Measurements from ENCODE around the gene COL28A1.

Gene COL28A1

DNA sequence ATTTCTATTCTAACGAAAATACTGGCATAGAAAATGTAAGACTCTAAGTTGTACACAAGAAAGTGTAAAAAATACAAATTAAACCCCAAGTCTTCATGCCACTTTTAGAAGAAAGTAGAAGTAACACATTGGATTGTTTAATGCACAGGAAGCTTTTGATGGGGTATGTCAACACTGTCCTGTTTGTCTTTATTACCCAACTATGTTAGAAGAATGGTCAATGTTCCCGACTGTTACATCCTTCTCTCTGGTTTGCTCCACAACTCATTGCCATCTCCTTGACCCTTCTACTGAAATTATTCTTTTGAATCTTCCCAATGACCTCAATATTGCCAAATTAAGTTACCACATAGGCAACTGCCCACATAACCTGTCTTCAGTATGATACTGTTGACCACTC is 35.8 kb downstream of the COL28A1 start (continued):
- TF ChIP-seq, protein P1, sequence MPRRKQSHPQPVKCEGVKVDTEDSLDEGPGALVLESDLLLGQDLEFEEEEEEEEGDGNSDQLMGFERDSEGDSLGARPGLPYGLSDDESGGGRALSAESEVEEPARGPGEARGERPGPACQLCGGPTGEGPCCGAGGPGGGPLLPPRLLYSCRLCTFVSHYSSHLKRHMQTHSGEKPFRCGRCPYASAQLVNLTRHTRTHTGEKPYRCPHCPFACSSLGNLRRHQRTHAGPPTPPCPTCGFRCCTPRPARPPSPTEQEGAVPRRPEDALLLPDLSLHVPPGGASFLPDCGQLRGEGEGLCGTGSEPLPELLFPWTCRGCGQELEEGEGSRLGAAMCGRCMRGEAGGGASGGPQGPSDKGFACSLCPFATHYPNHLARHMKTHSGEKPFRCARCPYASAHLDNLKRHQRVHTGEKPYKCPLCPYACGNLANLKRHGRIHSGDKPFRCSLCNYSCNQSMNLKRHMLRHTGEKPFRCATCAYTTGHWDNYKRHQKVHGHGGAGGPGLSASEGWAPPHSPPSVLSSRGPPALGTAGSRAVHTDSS (tag by site-specific recombination; IDR thresholded peaks at IDR 0.05) = no peak
- TF ChIP-seq, protein P2, sequence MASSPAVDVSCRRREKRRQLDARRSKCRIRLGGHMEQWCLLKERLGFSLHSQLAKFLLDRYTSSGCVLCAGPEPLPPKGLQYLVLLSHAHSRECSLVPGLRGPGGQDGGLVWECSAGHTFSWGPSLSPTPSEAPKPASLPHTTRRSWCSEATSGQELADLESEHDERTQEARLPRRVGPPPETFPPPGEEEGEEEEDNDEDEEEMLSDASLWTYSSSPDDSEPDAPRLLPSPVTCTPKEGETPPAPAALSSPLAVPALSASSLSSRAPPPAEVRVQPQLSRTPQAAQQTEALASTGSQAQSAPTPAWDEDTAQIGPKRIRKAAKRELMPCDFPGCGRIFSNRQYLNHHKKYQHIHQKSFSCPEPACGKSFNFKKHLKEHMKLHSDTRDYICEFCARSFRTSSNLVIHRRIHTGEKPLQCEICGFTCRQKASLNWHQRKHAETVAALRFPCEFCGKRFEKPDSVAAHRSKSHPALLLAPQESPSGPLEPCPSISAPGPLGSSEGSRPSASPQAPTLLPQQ (tag by site-specific recombination; IDR thresholded peaks at IDR 0.05) = no peak
- TF ChIP-seq, protein P3, sequence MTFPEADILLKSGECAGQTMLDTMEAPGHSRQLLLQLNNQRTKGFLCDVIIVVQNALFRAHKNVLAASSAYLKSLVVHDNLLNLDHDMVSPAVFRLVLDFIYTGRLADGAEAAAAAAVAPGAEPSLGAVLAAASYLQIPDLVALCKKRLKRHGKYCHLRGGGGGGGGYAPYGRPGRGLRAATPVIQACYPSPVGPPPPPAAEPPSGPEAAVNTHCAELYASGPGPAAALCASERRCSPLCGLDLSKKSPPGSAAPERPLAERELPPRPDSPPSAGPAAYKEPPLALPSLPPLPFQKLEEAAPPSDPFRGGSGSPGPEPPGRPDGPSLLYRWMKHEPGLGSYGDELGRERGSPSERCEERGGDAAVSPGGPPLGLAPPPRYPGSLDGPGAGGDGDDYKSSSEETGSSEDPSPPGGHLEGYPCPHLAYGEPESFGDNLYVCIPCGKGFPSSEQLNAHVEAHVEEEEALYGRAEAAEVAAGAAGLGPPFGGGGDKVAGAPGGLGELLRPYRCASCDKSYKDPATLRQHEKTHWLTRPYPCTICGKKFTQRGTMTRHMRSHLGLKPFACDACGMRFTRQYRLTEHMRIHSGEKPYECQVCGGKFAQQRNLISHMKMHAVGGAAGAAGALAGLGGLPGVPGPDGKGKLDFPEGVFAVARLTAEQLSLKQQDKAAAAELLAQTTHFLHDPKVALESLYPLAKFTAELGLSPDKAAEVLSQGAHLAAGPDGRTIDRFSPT (tag by site-specific recombination; IDR thresholded peaks at IDR 0.05) = no peak
- TF ChIP-seq ZNF843 (tag by site-specific recombination; IDR thresholded peaks at IDR 0.05) = no peak
- TF ChIP-seq ZNF670 (tag by site-specific recombination; IDR thresholded peaks at IDR 0.05; ENCODE audit: low read depth) = no peak

DNA sequence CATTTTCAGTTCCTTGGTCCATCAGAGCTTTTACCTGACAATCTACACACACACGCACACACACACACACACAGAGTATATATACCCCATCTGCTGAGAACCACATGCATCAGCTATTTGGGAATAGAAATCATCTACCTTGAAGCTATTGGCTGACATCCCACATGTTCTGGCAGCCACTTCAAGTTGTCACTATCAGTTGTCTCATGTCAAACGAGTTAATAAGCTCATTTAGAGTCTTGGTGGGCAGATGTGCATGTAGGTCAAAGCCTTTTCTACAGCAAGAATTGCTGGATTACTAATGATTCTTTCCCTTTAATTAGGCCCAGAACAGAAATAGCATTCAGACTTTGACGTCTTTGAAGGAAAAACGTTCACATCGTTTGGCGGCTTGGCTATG is 36.8 kb downstream of the COL28A1 start:
- Histone ChIP-seq H3K4me3 (ENCODE audit: low read depth, low read length) (no peak overlapping the region), H3K9me3 (ENCODE audit: control insufficient read depth, insufficient read depth, low read depth, low read length) (no peaks in the 10 kb centered on the region), H3K4me1 (ENCODE audit: control insufficient read depth, insufficient read depth, low read length) (no peaks in the 10 kb centered on the region), H3K27ac (ENCODE audit: extremely low read depth, low read depth, low read length) (no peak overlapping the region), H3K36me3 (ENCODE audit: control insufficient read depth in 2 of 2, insufficient read depth in 1 of 2, low read length in 2 of 2) (no peaks in the 10 kb centered on the region)
- ChIA-PET POLR2A (no interaction called here), CTCF (interaction anchor here (1.2 kb wide), 1 partner anchor 74 kb away, joined by 5 read pairs; no protein-coding TSS in a partner anchor)
- no peak for TF ChIP-seq ZNF350 (tag by site-specific recombination; IDR thresholded peaks at IDR 0.05)
- no peak for TF ChIP-seq ZNF600 (tag by site-specific recombination; IDR thresholded peaks at IDR 0.05)
- no peak for TF ChIP-seq ZNF433 (tag by site-specific recombination; IDR thresholded peaks at IDR 0.05; ENCODE audit: low read depth)
- no peak for TF ChIP-seq ZNF37A (tag by site-specific recombination; IDR thresholded peaks at IDR 0.05)
- no peak for TF ChIP-seq GLI4 (tag by site-specific recombination; IDR thresholded peaks at IDR 0.05)
- TF ChIP-seq ZSCAN23 (tag by site-specific recombination; IDR thresholded peaks at IDR 0.05) = no peak
- TF ChIP-seq ZNF274 (IDR thresholded peaks at IDR 0.05; ENCODE audit: low read length) = no peak
- TF ChIP-seq ZNF274 (tag by site-specific recombination; IDR thresholded peaks at IDR 0.05; ENCODE audit: borderline replicate concordance) = no peak
- no peak for TF ChIP-seq SP2 (tag by site-specific recombination; IDR thresholded peaks at IDR 0.05)
- no peak for TF ChIP-seq ZNF132 (tag by site-specific recombination; IDR thresholded peaks at IDR 0.05; ENCODE audit: borderline replicate concordance)

DNA sequence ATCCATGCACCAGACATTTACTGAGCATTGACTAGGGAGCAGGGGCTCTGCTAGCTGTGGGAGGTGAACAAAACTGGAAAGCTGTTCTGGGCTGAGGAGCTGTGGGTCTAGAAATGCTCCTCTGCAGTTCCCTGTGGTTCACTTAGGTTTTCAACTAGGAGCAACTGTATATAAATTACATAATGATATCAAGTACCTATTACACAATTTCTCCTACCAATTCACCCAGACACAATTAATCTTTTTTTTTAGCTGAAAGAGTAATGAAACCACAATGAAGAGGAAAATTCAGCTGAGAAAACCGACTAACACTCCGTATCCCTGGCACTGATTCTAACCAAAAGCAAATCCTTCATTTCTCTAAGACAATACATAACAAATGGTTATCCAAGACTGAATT is 39.4 kb downstream of the COL28A1 start:
- Histone ChIP-seq H3K4me3 (ENCODE audit: low read depth, low read length) (no peak overlapping the region), H3K9me3 (ENCODE audit: control insufficient read depth, insufficient read depth, low read depth, low read length) (no peaks in the 10 kb centered on the region), H3K4me1 (ENCODE audit: control insufficient read depth, insufficient read depth, low read length) (no peaks in the 10 kb centered on the region), H3K36me3 (ENCODE audit: control insufficient read depth in 2 of 2, insufficient read depth in 1 of 2, low read length in 2 of 2) (no peaks in the 10 kb centered on the region), H3K27ac (ENCODE audit: extremely low read depth, low read depth, low read length) (no peak overlapping the region)
- ChIA-PET CTCF (no interaction called here), POLR2A (no interaction called here)
- TF ChIP-seq ZNF629 (tag by site-specific recombination; IDR thresholded peaks at IDR 0.05) = no peak
- no peak for TF ChIP-seq ZNF223 (tag by site-specific recombination; IDR thresholded peaks at IDR 0.05)
- no peak for TF ChIP-seq ZNF48 (tag by site-specific recombination; IDR thresholded peaks at IDR 0.05)
- no peak for TF ChIP-seq ZNF211 (tag by site-specific recombination; IDR thresholded peaks at IDR 0.05; ENCODE audit: low read depth)
- TF ChIP-seq ZBTB17 (tag by site-specific recombination; IDR thresholded peaks at IDR 0.05) = no peak
- TF ChIP-seq ZNF792 (tag by site-specific recombination; IDR thresholded peaks at IDR 0.05) = no peak
- no peak for TF ChIP-seq ZNF423 (tag by site-specific recombination; IDR thresholded peaks at IDR 0.05)
- no peak for TF ChIP-seq ZNF473 (tag by site-specific recombination; IDR thresholded peaks at IDR 0.05)
- no peak for TF ChIP-seq WT1 (tag by site-specific recombination; IDR thresholded peaks at IDR 0.05)
- TF ChIP-seq SCRT2 (tag by site-specific recombination; IDR thresholded peaks at IDR 0.05) = no peak
- TF ChIP-seq, protein P4, sequence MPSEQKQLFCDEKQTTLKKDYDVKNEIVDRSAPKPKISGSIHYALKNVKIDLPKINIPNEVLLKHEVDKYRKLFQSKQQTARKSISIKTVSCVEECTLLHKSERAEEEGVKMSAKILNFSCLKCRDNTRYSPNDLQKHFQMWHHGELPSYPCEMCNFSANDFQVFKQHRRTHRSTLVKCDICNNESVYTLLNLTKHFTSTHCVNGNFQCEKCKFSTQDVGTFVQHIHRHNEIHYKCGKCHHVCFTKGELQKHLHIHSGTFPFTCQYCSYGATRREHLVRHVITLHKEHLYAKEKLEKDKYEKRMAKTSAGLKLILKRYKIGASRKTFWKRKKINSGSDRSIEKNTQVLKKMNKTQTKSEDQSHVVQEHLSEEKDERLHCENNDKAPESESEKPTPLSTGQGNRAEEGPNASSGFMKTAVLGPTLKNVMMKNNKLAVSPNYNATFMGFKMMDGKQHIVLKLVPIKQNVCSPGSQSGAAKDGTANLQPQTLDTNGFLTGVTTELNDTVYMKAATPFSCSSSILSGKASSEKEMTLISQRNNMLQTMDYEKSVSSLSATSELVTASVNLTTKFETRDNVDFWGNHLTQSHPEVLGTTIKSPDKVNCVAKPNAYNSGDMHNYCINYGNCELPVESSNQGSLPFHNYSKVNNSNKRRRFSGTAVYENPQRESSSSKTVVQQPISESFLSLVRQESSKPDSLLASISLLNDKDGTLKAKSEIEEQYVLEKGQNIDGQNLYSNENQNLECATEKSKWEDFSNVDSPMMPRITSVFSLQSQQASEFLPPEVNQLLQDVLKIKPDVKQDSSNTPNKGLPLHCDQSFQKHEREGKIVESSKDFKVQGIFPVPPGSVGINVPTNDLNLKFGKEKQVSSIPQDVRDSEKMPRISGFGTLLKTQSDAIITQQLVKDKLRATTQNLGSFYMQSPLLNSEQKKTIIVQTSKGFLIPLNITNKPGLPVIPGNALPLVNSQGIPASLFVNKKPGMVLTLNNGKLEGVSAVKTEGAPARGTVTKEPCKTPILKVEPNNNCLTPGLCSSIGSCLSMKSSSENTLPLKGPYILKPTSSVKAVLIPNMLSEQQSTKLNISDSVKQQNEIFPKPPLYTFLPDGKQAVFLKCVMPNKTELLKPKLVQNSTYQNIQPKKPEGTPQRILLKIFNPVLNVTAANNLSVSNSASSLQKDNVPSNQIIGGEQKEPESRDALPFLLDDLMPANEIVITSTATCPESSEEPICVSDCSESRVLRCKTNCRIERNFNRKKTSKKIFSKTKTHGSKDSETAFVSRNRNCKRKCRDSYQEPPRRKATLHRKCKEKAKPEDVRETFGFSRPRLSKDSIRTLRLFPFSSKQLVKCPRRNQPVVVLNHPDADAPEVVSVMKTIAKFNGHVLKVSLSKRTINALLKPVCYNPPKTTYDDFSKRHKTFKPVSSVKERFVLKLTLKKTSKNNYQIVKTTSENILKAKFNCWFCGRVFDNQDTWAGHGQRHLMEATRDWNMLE (tag by site-specific recombination; conservative IDR thresholded peaks at IDR 0.05; ENCODE audit: low read depth) = no peak
